Measurements from ENCODE around the gene HACD3.
"Not testable (repeated sequence)": the region's sequence is repeated elsewhere in the genome, so short reads cannot be mapped to it uniquely, and the experiment has no call there.

HACD3 gene

GRCh38 chr15:65530318-65531111, at the start of gene HACD3:
Gene HACD3 (plus strand): TSS chr15:65530463. CDS start chr15:65530632, 169 bp downstream.
- peak; percentile 46 for DNase-seq

GRCh38 chr15:65484876-65485275, 45.4 kb upstream of the HACD3 start:
- no peak for DNase-seq

- DNase-seq: no peak
Observed at GRCh38 chr15:65494076-65494475, 36.2 kb upstream of the HACD3 start.

- no peak for DNase-seq
Observed at GRCh38 chr15:65509321-65509720, 20.9 kb upstream of the HACD3 start.

- DNase-seq: no peak
Observed at GRCh38 chr15:65512189-65512588, 18.1 kb upstream of the HACD3 start.

GRCh38 chr15:65512807-65513416, 17.4 kb upstream of the HACD3 start:
- DNase-seq: no peak

- DNase-seq: peak; percentile 64
Observed at GRCh38 chr15:65516997-65517865, 13.0 kb upstream of the HACD3 start, which contains the start of gene DPP8. Gene DPP8 (minus strand): TSS chr15:65517689. CDS start chr15:65512553, 5,136 bp downstream.

- no peak for DNase-seq
Observed at GRCh38 chr15:65517866-65518207, 12.4 kb upstream of the HACD3 start.

GRCh38 chr15:65518633-65519285, 11.5 kb upstream of the HACD3 start:
- peak; percentile 74 for DNase-seq

GRCh38 chr15:65521350-65521749, 8.9 kb upstream of the HACD3 start:
- no peak for DNase-seq

GRCh38 chr15:65524226-65524625, 6.0 kb upstream of the HACD3 start:
- no peak for DNase-seq

GRCh38 chr15:65525622-65526021, 4.6 kb upstream of the HACD3 start:
- DNase-seq: peak; percentile 66

- DNase-seq: peak; percentile 9
Observed at GRCh38 chr15:65528461-65529060, 1.7 kb upstream of the HACD3 start.

GRCh38 chr15:65529762-65530317, 423 bp upstream of the HACD3 start:
- no peak for DNase-seq

GRCh38 chr15:65532738-65533051, 2.4 kb downstream of the HACD3 start:
- DNase-seq: no peak

- DNase-seq: no peak
Observed at GRCh38 chr15:65533057-65533756, 2.9 kb downstream of the HACD3 start.

GRCh38 chr15:65535192-65535591, 4.9 kb downstream of the HACD3 start:
- DNase-seq: no peak

- no peak for DNase-seq
Observed at GRCh38 chr15:65540314-65540713, 10.1 kb downstream of the HACD3 start.

GRCh38 chr15:65541231-65541820, 11.1 kb downstream of the HACD3 start:
- no peak for DNase-seq

- no peak for DNase-seq
Observed at GRCh38 chr15:65547841-65548240, 17.6 kb downstream of the HACD3 start.

- not testable (repeated sequence) for DNase-seq
Observed at GRCh38 chr15:65549288-65549687, 19.0 kb downstream of the HACD3 start.
